HuH-7.5 (cell line): ENCODE results near the gene ZNF573.

Experiments
- DNase-seq: peaks from one replicate; pipeline ENCODE4 v3.0.0; 2011; ENCODE audit warnings: low spot score

Gene ZNF573

GRCh38 chr19:37695144-37695899 lies 84.1 kb downstream of the ZNF573 start:
- DNase-seq, result no peak

- DNase-seq, result no peak
These were observed 86.3 kb downstream of the ZNF573 start for GRCh38 chr19:37692956-37693620.

GRCh38 chr19:37691881-37692504 lies 87.4 kb downstream of the ZNF573 start:
- DNase-seq, result peak; percentile 38
